Stomach (tissue), 4 donors: ENCODE results near the gene YPEL1.

Experiments
- CTCF ChIP-seq, 7 experiments: fragments of 450-650 bp in 4 of 7; fragments of 200-600 bp in 3 of 7; sonication (generic) in 3 of 7; IDR thresholded peaks; one replicate each; pipeline ENCODE4 v1.5.1; 2016 to 2019; ENCODE audit warnings: antibody characterized with exemption in 7 of 7, control low read depth in 2 of 7, mild to moderate bottlenecking in 1 of 7
- EP300 ChIP-seq: sonication (generic); formaldehyde crosslinking; IDR thresholded peaks from one replicate; pipeline ENCODE4 v1.6.1; 2017; ENCODE audit warnings: antibody characterized with exemption
- POLR2A ChIP-seq, 4 donors: fragments of 450-650 bp; IDR thresholded peaks; one replicate each; pipeline ENCODE4 v1.6.1; 2016; ENCODE audit warnings: antibody characterized with exemption in 4 of 4, control low read depth in 2 of 4, mild to moderate bottlenecking in 1 of 4, moderate library complexity in 1 of 4
- POLR2AphosphoS5 ChIP-seq, 3 donors: sonication (generic); formaldehyde crosslinking; IDR thresholded peaks; one replicate each; pipeline ENCODE4 v1.6.1; 2016; ENCODE audit warnings: antibody characterized with exemption in 3 of 3

- TF ChIP-seq CTCF (IDR thresholded peaks at IDR 0.05) (no peak), POLR2AphosphoS5 (IDR thresholded peaks at IDR 0.05) (peak in 2 of 3 donors; percentile 34 to 49), EP300 (no peak), POLR2A (IDR thresholded peaks at IDR 0.05) (no peak)
These were observed 20.3 kb upstream of the YPEL1 start for GRCh38 chr22:21755851-21756284.
